Spleen (tissue), 3 donors: ENCODE results near the gene TMEM128.

Experiments
- POLR2A ChIP-seq, 3 donors: fragments of 450-650 bp; IDR thresholded peaks; one replicate each; pipeline ENCODE4 v1.5.1; 2017; ENCODE audit warnings: antibody characterized with exemption in 3 of 3, mild to moderate bottlenecking in 1 of 3
- POLR2AphosphoS5 ChIP-seq, 3 donors: sonication (generic); formaldehyde crosslinking; IDR thresholded peaks; one replicate each; pipeline ENCODE4 v1.5.1; 2017; ENCODE audit warnings: antibody characterized with exemption in 3 of 3

DNA sequence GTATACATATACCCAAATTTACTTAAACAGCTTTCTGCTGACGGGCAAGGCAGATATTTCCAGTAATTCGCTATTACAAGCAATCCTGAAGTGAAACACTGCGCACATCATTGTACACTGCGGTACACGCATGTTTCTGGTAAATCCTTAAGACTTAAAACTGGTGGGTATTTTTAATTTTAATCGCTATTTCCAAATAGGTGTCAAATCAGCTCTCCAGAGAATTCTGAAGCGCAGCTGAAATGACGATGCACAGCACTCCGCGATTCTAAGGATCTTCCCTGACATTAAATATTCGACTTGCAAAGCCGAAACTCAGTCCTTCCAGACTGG lies 361 bp downstream of the TMEM128 start:
- TF ChIP-seq POLR2AphosphoS5 (IDR thresholded peaks at IDR 0.05) (no peak), POLR2A (IDR thresholded peaks at IDR 0.05) (no peak)
